GM18505 (cell line): ENCODE results near the gene TMUB1.

Experiments used
- ATAC-seq: cut with Tn5 transposase; IDR thresholded peaks from one replicate; pipeline ENCODE4 v1.9.1; 2021; ENCODE audit not compliant: unreplicated experiment
- POLR2A ChIP-seq: IDR thresholded peaks from 4 replicates; pipeline ENCODE4 v1.6.1; 2011; ENCODE audit warnings: borderline replicate concordance; ENCODE audit not compliant: insufficient read depth, insufficient read length; ENCODE audit errors: extremely low read depth

TMUB1 gene

DNA sequence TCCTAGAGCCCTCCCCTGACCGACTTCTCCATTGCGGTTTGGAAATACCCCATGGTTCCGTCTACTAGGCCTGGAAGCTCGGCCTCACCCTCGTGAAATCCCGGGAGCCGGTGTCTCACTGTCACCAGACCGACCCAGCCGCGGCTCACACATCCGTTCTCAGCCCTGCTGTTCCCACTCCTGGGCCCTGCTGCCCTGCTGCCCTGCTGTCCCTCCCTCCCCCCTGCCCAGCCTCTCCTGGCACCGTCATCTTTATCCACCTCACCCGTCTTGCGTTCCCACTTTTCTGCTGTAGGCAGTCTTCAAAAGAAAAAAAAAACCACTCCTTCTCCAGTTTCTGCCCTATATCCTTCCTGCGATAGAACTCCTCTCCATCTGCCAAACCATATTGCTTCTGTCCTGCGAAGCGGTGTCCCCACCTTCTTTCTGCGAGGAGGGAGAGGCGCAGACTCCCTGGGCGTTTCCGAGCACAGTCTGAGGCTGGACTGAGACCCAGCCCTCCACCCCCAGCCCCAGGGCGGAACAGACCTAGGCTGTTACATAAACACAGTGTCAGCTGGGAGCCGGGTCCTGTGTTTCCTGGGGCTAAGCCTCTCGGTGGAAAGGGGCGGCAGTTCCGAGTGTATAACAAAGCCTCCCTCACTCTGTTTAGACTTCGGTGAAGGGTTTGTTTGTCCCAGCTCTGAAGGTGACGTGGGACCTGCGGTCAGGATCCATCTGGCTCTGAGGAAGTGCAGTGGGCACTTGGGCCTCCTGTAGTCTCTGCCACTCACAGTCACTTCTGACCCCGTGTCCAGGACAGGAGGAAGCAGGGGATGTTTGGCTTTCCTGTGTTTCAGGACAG, 5.8 kb upstream of the TMUB1 start:
- ATAC-seq = no peak
- no peak for TF ChIP-seq POLR2A

GRCh38 chr7:151088019-151088855, 4.9 kb upstream of the TMUB1 start:
- TF ChIP-seq POLR2A = no peak

DNA sequence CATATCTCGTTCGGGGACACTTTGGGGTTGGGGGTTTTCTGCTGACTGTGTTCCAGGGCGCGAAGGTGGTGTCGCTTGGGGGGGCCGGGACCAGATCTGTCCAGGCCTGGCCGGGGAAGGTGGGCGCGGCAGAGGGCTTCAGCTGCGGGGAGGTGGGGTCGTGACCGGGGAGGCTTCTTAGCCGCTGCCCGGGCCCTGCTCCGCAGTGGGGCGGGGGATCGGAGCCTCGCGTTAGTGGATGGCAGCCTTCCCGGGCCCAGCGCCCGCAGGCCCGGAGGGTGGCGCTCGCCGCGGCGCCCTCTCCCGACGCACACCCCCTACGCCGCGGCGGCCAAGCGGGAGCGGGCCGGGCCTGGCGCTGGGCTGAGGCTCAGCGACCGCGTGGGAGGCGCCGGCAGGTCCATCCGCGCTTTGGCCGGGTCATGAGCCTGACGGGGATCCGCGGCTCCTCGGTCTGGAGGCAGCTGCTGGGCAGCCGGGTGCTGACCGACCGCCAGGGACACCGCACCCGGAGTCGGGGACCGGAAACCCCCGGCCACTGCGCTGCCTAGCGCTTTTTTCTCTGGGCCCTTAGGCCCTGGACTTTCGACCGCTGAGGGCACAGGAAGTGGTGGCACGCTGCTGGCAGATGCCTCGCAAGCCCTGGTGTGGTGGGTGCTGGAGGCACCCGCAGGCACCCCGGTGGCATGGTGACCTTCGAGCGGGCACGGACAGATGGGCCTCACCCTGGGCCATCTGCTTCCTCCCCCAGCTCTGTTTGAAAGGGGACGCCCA, 4.1 kb upstream of the TMUB1 start:
- no peak for ATAC-seq
- no peak for TF ChIP-seq POLR2A

More at GRCh38 chr7:151088019-151088855, 4.9 kb upstream of the TMUB1 start:
- ATAC-seq = no peak

GRCh38 chr7:151086802-151087244, 3.5 kb upstream of the TMUB1 start:
- TF ChIP-seq POLR2A = no peak
- ATAC-seq = no peak

DNA sequence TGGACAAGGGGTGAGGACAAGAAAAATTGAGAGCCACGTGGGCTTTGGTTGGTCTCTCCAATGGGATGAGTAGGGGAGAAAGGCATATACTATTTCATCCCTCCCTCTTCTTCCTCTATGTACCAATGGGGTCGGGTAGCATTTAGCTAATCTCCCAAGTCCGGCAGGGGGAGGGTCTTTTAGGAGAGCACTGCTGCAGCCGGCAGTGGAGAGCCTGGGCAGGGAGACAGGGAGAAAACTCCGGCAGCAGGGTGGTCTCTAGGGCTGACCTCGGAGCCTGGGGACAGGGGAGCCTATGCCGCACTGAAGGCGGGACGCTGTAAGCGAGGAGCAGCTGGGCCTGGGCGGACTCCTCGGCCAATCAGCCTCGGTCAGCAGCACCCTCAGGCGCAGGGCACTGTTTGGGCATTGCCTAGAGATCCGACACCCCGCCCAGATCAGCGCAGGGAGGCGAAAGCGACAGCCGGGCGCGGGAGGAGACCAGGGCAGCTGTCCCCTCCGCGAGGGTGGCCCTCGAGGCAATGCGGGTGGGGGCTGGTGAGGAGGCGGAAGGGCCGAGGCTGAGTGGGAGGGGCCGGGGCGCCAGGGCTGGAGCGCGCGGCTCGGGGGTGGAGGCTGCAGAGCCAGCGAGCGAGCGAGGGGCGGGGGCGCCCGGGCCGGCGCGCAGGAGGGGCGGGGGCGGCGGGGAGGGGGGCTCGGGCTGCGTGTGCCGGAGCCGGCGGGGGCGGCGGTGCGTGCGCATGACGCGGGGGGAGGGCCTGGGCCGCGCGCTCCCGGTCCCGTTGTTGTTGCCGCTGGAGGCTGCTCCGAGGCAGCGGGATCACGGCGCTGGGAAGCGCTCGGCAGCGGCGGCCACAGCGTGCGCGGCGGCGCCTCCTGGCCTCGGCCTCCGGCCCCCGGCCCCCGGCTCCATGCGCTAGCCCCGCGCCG, 2.7 kb upstream of the TMUB1 start, which contains the start of gene AGAP3:
Gene AGAP3, plus strand, starts transcription at position 785 of the 930 bp plus-strand sequence. CDS start 267 bp downstream, outside the sequence.
- peak; percentile 82 for TF ChIP-seq POLR2A
- peak; percentile 43 for ATAC-seq

GRCh38 chr7:151085329-151085690, 2.0 kb upstream of the TMUB1 start:
- TF ChIP-seq POLR2A = no peak
- no peak for ATAC-seq

DNA sequence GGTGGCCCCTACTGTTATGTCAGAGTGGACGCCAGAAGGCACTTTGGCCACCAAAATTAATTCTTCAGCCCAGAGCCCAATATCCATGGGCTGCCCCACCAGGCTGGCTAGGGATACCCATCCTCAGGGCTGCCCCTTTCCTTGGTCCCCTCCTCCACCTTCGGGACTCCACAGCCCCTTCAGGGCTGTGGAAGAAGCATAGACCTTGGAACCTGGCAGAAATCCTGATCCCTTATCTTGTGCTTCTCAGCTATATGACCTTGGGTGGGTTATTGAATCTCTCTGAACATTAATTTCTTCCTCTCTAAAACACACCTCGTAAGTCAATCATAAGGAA, 499 bp upstream of the TMUB1 start:
- ATAC-seq = no peak
- no peak for TF ChIP-seq POLR2A

- TF ChIP-seq POLR2A = no peak
- no peak for ATAC-seq
These were observed 887 bp downstream of the TMUB1 start for GRCh38 chr7:151082141-151083070.

- no peak for TF ChIP-seq POLR2A
- no peak for ATAC-seq
These were observed 1.9 kb downstream of the TMUB1 start for GRCh38 chr7:151081170-151082101.

DNA sequence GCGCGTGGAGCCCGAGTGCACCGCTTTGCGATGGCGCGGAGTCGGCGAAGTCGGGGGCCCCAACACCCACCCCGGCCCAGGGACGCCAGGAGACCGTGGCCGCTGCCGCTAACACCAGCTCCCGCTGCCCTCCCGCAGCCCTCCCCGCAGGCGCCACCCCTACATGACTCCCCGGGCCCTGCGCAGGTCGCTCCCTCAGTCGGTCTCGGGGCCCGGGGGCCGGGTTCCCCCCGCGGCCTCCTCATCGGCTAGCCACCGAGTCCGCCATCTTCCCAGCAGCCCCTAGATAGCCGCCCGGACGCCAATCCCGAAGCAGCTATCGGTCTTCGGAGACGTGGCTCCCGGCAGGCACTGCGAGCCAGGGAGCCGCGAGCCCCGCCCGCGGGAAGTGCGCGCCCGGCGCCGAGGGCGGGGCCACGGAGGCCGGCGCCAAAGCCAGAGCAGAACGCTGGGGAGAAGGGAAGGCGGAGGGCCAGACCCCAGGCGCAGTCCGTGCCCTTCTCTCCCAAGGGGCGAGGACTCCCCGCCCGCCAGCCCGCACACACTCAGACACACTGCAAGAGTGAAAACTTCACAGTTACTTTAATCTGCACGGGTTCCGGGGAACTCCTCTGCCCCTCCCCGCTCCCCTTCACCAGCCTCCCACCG, 2.6 kb downstream of the TMUB1 start, which contains the start of gene FASTK:
Gene FASTK, minus strand, starts transcription at position 288 of the 648 bp plus-strand sequence. Its CDS starts 43 bp downstream, at position 245.
- peak; percentile 76 for ATAC-seq
- peak; percentile 90 for TF ChIP-seq POLR2A
